HG02981 (cell line): ENCODE measurements around the gene EID1.
"Not testable (repeated sequence)": the region's sequence is repeated elsewhere in the genome, so short reads cannot be mapped to it uniquely, and the experiment has no call there.

Experiments
- ATAC-seq: cut with Tn5 transposase; IDR thresholded peaks from one replicate; pipeline ENCODE4 v1.9.1; 2021; ENCODE audit warnings: mild to moderate bottlenecking, moderate library complexity; ENCODE audit not compliant: unreplicated experiment

The EID1 gene

DNA sequence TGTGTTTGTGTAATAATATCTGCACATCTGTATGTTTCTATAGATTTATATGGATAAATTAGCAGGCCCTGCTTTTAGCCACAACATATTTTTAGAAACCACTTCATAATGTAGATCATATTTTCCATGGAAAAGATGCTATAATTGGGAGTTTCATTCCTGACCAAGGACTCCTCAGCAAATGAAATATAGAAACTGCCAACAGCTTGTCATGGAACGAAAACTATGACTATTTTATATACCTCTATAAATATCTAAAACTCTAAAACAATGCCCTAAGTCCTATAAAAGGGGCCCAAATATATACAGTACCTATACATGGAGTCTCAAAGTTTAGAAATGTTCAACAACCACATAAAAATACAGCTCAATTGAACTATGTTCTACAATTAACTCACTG, 27.9 kb downstream of the EID1 start:
- no peak for ATAC-seq

DNA sequence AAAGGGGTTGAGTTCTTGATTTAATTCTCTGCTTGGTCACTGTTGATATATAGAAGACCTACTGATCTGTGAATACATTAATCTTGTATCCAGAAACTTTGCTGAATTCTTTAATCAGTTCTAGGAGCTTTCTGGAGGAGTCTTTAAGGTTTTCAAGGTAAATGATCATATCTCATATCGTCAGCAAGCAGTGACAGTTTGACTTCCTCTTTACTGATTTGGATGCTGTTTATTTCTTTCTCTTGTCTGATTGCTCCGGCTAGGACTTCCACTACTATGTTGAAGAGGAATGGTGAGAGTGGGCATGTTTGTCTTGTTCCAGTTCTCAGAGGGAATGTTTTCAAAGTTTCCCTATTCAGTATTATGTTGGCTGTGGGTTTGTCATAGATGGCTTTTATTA, 31.4 kb downstream of the EID1 start:
- not testable (repeated sequence) for ATAC-seq

DNA sequence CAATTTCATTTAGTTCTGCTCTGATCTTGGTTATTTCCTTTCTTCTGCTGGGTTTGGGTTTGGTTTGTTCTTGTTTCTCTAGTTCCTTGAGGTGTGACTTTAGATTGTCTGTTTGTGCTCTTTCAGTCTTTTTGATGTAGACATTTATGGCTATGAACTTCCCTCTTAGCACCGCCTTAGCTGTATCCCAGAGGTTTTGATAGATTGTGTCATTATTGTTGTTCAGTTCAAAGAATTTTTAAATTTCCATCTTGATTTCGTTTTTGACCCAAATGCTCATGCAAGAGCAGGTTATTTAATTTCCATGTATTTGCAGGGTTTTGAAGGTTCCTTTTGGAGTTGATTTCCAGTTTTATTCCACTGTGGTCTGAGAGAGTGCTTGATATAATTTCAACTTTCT, 32.6 kb downstream of the EID1 start:
- not testable (repeated sequence) for ATAC-seq

DNA sequence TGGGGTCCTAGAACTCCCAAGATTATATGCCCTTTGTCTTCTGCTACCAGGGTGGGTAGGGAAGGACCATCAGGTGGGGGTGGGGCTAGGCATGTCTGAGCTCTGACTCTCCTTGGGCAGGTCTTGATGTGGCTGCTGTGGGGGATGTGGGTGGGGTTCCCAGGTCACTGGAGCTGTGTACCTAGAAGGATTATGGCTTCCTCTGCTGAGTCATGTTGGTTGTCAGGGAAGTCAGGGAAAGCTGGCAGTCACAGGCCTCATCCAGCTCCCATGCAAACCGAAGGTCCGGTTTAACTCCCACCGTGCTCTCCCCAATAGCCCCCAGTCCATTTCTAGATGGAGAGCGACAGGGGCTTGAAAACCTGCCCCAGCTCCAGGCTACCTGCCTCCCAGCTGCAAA, 35.2 kb downstream of the EID1 start:
- ATAC-seq, result no peak

DNA sequence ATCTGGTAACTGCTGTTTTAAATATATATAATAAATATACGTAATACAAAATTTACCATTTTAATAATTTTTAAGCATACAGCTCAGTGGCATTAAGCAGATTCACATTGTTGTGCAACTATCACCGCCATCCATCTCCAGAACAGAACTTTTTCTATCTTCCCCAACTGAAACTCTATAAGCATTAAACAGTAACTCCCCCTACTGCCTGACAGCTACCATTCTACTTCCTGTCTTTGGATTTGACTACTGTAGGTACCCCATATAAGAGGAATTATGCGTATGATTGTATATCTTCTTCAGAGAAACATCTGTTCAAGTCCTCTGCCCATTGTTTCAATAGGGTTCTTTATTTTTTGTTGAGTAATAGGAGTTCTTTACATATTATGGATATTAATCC, 36.8 kb downstream of the EID1 start:
- no peak for ATAC-seq

DNA sequence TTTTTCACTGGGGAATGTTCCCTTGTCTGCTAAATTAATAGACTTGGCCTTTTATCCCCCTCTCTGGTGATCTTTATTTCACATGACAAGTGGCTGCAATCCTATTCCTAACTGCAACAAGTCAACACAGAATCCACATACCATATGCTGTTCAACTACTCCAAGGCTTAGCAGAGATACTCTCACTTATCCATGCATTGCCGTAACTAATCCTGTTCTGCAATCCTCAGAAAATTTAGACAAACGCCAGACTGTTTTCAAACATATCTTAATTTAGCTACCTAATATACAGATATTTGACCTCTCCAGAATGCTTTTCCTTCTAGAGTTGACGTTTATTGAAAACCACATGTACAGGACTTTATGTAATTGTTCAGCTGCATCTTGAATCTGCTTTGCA, 37.9 kb downstream of the EID1 start:
- ATAC-seq, result no peak

DNA sequence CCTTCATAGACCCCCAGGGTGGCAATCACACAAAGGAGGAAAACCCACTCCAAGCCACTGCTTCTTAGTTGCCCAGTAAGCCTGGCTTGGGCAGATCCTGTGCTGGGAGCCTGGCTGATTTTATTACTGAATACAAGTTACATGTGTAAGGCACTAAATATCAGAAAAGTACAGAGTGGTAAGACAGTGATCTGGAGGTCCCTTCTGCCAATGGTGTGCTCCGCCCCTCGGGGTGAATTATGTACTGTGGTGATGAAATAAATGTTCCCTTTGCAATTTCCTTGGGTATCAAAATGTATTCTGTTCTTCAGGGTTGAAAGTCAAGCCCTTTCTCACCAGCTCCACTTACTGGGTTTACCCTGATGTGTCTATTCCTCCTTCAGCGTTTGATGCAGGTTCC, 38.8 kb downstream of the EID1 start:
- ATAC-seq, result no peak

DNA sequence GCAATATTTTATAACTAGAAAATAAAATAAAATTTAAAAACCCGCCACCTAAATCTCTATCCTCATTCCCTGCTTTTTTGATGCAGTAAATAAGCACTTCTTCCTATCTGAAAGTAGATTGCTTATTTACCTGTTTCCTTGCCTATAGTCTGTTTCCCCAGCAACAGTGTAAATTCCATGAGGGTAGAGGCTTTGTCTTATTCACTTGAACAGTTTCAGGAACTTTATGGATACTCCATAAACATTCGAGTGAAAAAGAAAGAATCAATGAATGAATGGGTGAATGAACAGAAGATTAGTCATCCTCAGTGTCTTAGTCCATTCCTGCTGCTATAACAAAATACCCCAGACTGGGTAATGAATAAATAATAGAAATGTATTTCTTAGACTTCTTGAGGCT, 44.1 kb downstream of the EID1 start:
- no peak for ATAC-seq

DNA sequence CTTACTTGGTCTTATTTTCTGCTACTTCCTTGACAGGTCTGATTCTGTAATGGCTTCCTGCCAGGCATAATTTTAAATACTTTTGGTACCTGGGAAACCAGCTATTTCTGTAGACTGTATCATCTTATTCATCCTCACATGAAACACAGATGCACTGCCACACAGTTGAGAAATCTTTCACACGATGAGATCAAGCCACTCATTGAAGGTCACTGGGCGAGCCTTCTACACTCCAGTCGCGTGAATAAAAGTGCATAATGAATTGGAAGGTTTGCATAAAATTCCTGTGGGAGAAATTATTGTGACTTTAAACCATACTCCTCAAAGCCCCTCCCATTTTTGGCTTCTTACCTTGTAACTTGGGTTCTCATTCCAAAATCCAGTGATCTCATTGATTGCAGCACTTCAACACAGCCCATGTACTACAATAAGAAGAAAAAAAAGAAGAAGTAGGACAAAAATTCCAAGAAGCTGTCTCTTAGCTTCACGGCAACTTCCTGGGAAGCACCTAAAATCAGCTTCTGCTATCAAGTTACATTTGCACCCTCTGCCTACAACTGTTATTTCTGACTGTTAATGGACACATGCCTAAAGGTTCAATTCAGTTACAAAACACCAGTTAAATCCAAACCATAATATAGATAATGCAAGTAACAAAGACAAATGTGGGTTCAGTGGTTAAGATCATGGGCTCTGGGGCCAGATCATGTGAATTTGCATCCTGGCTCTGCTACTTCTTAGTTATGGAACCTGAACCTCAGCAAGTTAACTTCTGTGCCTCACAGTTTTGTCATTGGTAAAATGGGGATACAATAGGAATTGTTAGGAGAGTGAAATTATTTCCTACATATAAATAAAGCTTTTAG, 46.8 kb downstream of the EID1 start:
- ATAC-seq, result no peak

DNA sequence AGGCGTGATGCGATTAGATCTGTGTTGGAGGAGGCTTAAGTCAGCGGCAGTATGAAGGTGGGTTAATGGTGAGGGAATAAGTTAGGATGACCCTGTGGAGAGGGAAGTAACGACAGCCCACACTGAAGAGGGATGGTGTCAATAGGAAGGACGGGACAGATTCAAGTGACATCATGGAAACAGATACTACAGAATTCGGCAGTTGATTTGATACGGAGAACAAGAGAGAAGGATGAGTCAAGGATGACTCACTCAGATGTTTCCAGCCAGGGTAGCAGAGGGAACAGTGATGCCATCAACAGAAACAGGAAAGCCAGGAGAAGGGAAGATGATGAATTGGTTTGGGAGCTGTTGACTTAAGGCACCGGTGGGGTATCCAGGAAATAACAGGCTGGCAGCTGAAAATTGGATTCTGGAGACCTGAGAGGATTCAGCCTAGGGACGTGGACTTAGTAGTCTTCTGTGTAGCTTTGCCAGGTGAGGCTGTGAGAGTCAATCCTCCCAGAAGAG, 47.8 kb downstream of the EID1 start:
- no peak for ATAC-seq

DNA sequence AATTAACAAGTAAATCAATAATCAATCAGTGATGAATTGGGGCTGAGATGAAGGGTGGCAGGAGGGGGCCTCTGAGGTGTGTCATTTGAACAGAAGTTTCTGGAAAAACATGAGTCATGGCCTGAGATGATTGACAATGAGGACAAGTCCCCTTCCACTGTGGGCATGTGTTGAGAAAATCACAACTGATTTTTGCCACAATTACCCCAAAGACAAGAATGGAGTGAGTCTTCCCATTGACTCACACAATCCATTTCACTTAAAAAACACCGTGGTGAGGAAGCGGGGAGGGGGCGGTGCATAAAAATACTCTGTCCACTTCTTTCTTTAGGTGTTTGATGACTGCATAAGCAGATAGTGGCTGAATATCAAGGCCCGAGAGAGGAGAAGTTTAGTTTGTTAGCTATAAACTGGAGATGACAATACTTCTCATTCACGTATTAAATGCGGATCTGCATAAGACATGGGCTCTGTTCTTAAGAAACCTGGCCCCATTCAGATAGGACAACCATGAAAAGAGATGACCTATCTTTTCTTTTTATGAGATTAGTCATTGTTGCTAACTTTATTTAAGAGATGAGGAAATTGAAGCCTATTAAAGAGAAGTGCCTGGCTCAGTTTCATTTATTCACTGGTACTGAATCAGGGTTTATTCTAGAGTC, 51.1 kb downstream of the EID1 start:
- ATAC-seq, result no peak

DNA sequence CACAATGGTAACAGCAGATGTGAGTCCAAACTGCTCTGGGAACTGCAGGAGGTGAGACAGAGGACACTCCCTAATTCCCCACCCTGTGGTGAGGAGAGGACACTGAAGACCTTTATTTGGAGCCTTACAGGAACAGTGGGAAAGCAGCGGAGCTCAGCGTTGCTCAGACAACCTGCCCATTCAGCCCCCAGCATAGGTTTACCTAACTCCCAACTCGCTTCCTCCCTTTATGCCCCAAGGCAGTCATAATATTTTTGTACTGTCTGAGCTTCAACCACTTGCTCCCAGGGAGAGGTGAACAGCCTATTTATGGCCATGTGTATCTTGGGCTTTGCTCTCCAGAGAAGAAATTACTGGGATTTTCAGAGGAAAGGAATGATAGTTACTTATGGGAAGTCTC, 51.7 kb downstream of the EID1 start:
- ATAC-seq, result no peak
